ENCODE results near the gene COL1A1. TPM values are rescaled to one million over a fixed set of nuclear protein-coding genes. Genes with fewer than 3 reads are reported as not detected.

Gene COL1A1
- total RNA-seq, 1 experiment from 2014 or later: 104 TPM

DNA sequence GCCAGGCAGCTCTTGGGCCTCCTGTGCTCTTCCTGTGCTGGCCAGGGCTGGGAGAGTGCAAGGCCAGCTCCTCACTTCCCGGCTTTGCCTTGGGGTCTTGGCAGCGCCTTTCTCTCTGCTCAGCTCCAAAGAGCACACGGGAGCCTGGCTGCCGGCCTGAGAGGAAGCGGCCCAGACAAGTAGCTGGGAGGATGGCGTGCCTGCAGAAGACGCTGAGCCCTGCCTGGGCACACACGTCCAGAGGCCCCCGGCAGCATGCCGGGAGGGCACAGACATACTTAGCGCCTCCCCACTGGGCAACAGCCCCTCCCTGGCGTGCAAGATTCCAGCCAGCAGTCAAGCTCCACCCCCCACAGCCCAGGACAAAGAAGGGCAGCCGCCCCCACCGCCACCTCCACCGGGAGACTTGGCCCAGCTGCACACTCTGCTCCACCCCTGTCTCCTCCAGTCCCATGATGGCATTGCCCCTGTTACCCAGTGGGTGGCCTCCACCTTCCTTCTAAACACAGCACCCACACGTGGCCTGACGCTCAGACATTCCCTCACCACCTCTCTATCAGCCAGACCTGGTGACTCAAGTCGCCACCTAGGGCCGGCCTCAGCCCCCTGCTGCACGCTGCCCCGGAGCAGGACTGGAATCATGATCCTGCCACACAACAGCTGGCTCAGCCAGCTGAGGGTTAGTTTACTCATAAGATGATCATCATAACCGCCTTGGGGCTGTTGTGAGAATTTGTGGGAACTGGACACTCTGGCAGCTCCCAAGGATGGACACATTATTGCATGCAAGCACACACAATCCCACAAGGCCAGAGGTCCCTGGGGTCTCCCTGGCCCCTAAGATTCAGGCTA, 23.2 kb downstream of the COL1A1 start:
- no peak overlapping the region for H4K91ac ChIP-seq (ENCODE audit: insufficient read length, low read depth, low read length)
- Mint-ChIP-seq H3K4me1 (peaks cover 35 to 48% of the 10 kb centered on the region in 2 experiments), H3K36me3 (ENCODE audit: insufficient read depth in 1 of 3, low read depth in 3 of 3) (no peaks in the 10 kb centered on the region), H3K27ac (peak overlapping the region in 2 of 3 experiments; percentile 3 to 97; a peak in 4 of 7 replicates), H3K4me3 (peak overlapping the region; percentile 48 to 51; a peak in 4 of 5 replicates), H3K9me3 (no peaks in the 10 kb centered on the region; a peak in 1 of 5 replicates), H3K27me3 (ENCODE audit: low read depth) (peaks cover 3% of the 10 kb centered on the region)
- no peak overlapping the region for H3K23ac ChIP-seq (ENCODE audit: insufficient read length, low read depth, low read length)
- WGBS (ENCODE audit: extremely low coverage, insufficient read length, low lambda C conversion rate): no CpG with 5 or more reads among the region's 22 CpGs
- H3K9me3 ChIP-seq (ENCODE audit: control insufficient read depth, low read depth, low read length): no peaks in the 10 kb centered on the region
- no peak overlapping the region for H3K9ac ChIP-seq (ENCODE audit: extremely low read depth, insufficient read length, low read length)
- H2BK12ac ChIP-seq (ENCODE audit: insufficient read length, low read depth, low read length): no peak overlapping the region
- no peak overlapping the region for H3K56ac ChIP-seq (ENCODE audit: insufficient read length, low read depth, low read length)
- no peak overlapping the region for H3K4ac ChIP-seq (ENCODE audit: low read depth, low read length)
- peak overlapping the region; percentile 27 for H3K4me2 ChIP-seq (ENCODE audit: insufficient read depth, insufficient read length, low read length)
- peak overlapping the region; percentile 85 for H3K14ac ChIP-seq (ENCODE audit: insufficient read depth, low read length)
- H3K18ac ChIP-seq (ENCODE audit: insufficient read length, low read depth, low read length): peak overlapping the region; percentile 49
- H3K23me2 ChIP-seq (ENCODE audit: insufficient read length, low read depth, low read length, poor library complexity, severe bottlenecking): peaks cover 4% of the 10 kb centered on the region
- peak; percentile 88 for DNase-seq
- no peak overlapping the region for H2AFZ ChIP-seq (ENCODE audit: low read length)
- no peak overlapping the region for H3T11ph ChIP-seq (ENCODE audit: low read length)
- H2BK5ac ChIP-seq (ENCODE audit: insufficient read length, low read length): no peak overlapping the region
- no peak overlapping the region for H4K5ac ChIP-seq (ENCODE audit: insufficient read length, low read depth, low read length)
- H3K79me1 ChIP-seq (ENCODE audit: insufficient read depth, low read depth, low read length, poor library complexity, severe bottlenecking): no peaks in the 10 kb centered on the region
- TF ChIP-seq, protein P1, sequence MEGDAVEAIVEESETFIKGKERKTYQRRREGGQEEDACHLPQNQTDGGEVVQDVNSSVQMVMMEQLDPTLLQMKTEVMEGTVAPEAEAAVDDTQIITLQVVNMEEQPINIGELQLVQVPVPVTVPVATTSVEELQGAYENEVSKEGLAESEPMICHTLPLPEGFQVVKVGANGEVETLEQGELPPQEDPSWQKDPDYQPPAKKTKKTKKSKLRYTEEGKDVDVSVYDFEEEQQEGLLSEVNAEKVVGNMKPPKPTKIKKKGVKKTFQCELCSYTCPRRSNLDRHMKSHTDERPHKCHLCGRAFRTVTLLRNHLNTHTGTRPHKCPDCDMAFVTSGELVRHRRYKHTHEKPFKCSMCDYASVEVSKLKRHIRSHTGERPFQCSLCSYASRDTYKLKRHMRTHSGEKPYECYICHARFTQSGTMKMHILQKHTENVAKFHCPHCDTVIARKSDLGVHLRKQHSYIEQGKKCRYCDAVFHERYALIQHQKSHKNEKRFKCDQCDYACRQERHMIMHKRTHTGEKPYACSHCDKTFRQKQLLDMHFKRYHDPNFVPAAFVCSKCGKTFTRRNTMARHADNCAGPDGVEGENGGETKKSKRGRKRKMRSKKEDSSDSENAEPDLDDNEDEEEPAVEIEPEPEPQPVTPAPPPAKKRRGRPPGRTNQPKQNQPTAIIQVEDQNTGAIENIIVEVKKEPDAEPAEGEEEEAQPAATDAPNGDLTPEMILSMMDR (conservative IDR thresholded peaks at IDR 0.05): peak; percentile 62
- no peaks in the 10 kb centered on the region for H3K79me2 ChIP-seq (ENCODE audit: insufficient read depth, low read length)
- H4K20me1 ChIP-seq (ENCODE audit: control insufficient read depth, insufficient read depth, insufficient read length): no peaks in the 10 kb centered on the region
- H2BK15ac ChIP-seq (ENCODE audit: low read depth, low read length): no peak overlapping the region
- H2BK20ac ChIP-seq (ENCODE audit: low read depth, low read length, poor library complexity, severe bottlenecking): no peak overlapping the region
- no peak overlapping the region for H2BK120ac ChIP-seq (ENCODE audit: low read depth, low read length, poor library complexity, severe bottlenecking)
- H2AK5ac ChIP-seq (ENCODE audit: insufficient read length, low read length): no peak overlapping the region
- peaks cover 2% of the 10 kb centered on the region; the same call in 1 of the 2 replicates for H3K4me1 ChIP-seq (ENCODE audit: insufficient read depth, low read length)
- H4K8ac ChIP-seq (replicated peaks; ENCODE audit: insufficient read length, low read depth, low read length): no peak overlapping the region
- H3K27ac ChIP-seq (ENCODE audit: insufficient read length, low read depth, low read length): no peak overlapping the region
- H3K27me3 ChIP-seq (ENCODE audit: insufficient read depth, low read length): no peaks in the 10 kb centered on the region

All from H9 (cell line).